Testis (tissue), 3 donors: ENCODE measurements around the gene TWNK. TPM values are rescaled to one million over a fixed set of nuclear protein-coding genes. Genes with fewer than 3 reads are reported as not detected.
"Not testable (repeated sequence)": the region's sequence is repeated elsewhere in the genome, so short reads cannot be mapped to it uniquely, and the experiment has no call there.

ENCODE experiments used
- DNase-seq: peaks from one replicate; pipeline ENCODE4 v3.0.0-alpha.2; 2019
- H3K27ac ChIP-seq, 2 donors: fragments of 200-600 bp; sonication (generic); one replicate each; pipeline ENCODE4 v1.5.1; 2019
- H3K27me3 ChIP-seq: fragments of 200-600 bp; sonication (generic); one replicate; pipeline ENCODE4 v1.5.1; 2019
- H3K36me3 ChIP-seq: fragments of 200-600 bp; sonication (generic); one replicate; pipeline ENCODE4 v1.5.1; 2017; ENCODE audit warnings: low read depth; ENCODE audit errors: missing control alignments
- H3K4me1 ChIP-seq: fragments of 200-600 bp; sonication (generic); one replicate; pipeline ENCODE4 v1.5.1; 2019
- H3K4me3 ChIP-seq, 2 donors: fragments of 200-600 bp; sonication (generic); one replicate each; pipeline ENCODE4 v1.5.1; 2017 to 2019
- H3K9me3 ChIP-seq: fragments of 200-600 bp; sonication (generic); one replicate; pipeline ENCODE4 v1.5.1; 2017
- CTCF ChIP-seq, 3 experiments: fragments of 450-650 bp in 2 of 3; fragments of 200-600 bp in 1 of 3; sonication (generic) in 1 of 3; IDR thresholded peaks; one replicate each; pipeline ENCODE4 v1.5.1; 2016 to 2019; ENCODE audit warnings: antibody characterized with exemption in 3 of 3, mild to moderate bottlenecking in 2 of 3, moderate library complexity in 1 of 3
- POLR2A ChIP-seq: fragments of 450-650 bp; IDR thresholded peaks from one replicate; pipeline ENCODE4 v1.6.1; 2017; ENCODE audit warnings: antibody characterized with exemption, mild to moderate bottlenecking, moderate library complexity
- WGBS, 2 donors: methylation state at CpG; one replicate each; pipeline ENCODE4 v1.1.5; 2018; 5-methylcytosine and 5-hydroxymethylcytosine counted together
- intact Hi-C: fragments of 100-400 bp; cut with DNase I; formaldehyde crosslinking; loops from one replicate; pipeline ENCODE4 v1.15.1; 2023; ENCODE audit warnings: low total_unique reads
- polyA plus RNA-seq: library from polyadenylated mRNA; stranded (reverse); fragments of 350-450 nt; fragmentation: Illumina TruSeq; extraction: RNeasy Lipid Tissue Mini Kit (QIAGEN cat#74804); gene quantifications from one replicate; pipeline ENCODE4 v1.2.3, GENCODE V29; 2014; ENCODE audit warnings: low read depth, low replicate concordance; ENCODE audit not compliant: insufficient read depth
- total RNA-seq, 2 donors: library from RNA; depleted of rRNA; stranded (reverse); fragments of >200 nt; gene quantifications; one replicate each; pipeline ENCODE4 v1.2.3, GENCODE V29; 2016

The TWNK gene
- total and polyA plus RNA-seq, 3 donors from 2014 or later: 24.4 to 31.1 (median 26.4) TPM

- WGBS, 2 donors: 0% methylated on average over 5 to 47 of the region's 47 CpGs
- TF ChIP-seq CTCF (IDR thresholded peaks at IDR 0.05): no peak
- TF ChIP-seq POLR2A: peak; percentile 48
Measured at GRCh38 chr10:101031796-101032636, 44.7 kb downstream of the TWNK start.

GRCh38 chr10:101032637-101033224 lies 45.4 kb downstream of the TWNK start:
- H3K36me3 ChIP-seq: no peaks in the 10 kb centered on the region
- DNase-seq: no peak
- H3K9me3 ChIP-seq: no peaks in the 10 kb centered on the region
- H3K4me3 ChIP-seq: peak overlapping the region; percentile 72 to 73
- peak overlapping the region; percentile 93 to 98 for H3K27ac ChIP-seq
- H3K27me3 ChIP-seq: no peaks in the 10 kb centered on the region
- peaks cover 11% of the 10 kb centered on the region for H3K4me1 ChIP-seq
- TF ChIP-seq POLR2A: no peak
- 12 to 25% methylated on average over 6 of the region's 6 CpGs for WGBS, 2 donors
- intact Hi-C loops: no loop called here

More at GRCh38 chr10:101031796-101032636, 44.7 kb downstream of the TWNK start:
- H3K4me1 ChIP-seq: peaks cover 11% of the 10 kb centered on the region
- DNase-seq: peak; percentile 85
- H3K27me3 ChIP-seq: no peaks in the 10 kb centered on the region
- no peaks in the 10 kb centered on the region for H3K36me3 ChIP-seq
- no peaks in the 10 kb centered on the region for H3K9me3 ChIP-seq
- peak overlapping the region; percentile 72 to 73 for H3K4me3 ChIP-seq
- intact Hi-C loops: no loop called here
- peak overlapping the region; percentile 93 to 98 for H3K27ac ChIP-seq

GRCh38 chr10:101033276-101033675 lies 45.9 kb downstream of the TWNK start:
- peak overlapping the region; percentile 72 to 73 for H3K4me3 ChIP-seq
- H3K4me1 ChIP-seq: peaks cover 11% of the 10 kb centered on the region
- no peaks in the 10 kb centered on the region for H3K9me3 ChIP-seq
- H3K36me3 ChIP-seq: no peaks in the 10 kb centered on the region
- intact Hi-C loops: no loop called here
- H3K27ac ChIP-seq: peak overlapping the region; percentile 93 to 98
- TF ChIP-seq CTCF (IDR thresholded peaks at IDR 0.05) (no peak), POLR2A (no peak)
- no peak for DNase-seq
- WGBS, 2 donors: 77 to 81% methylated on average over 3 of the region's 3 CpGs
- no peaks in the 10 kb centered on the region for H3K27me3 ChIP-seq

GRCh38 chr10:101034404-101034803 lies 47.1 kb downstream of the TWNK start:
- H3K4me3 ChIP-seq, intact Hi-C loops, H3K9me3 ChIP-seq, DNase-seq, H3K36me3 ChIP-seq, H3K27me3 ChIP-seq, H3K27ac ChIP-seq: not testable (repeated sequence)
- WGBS, 2 donors: 89 to 92% methylated on average over 4 of the region's 4 CpGs
- peaks cover 11% of the 10 kb centered on the region for H3K4me1 ChIP-seq

- no peak for DNase-seq
- Histone ChIP-seq H3K27ac (no peak overlapping the region), H3K9me3 (no peaks in the 10 kb centered on the region), H3K4me1 (peaks cover 11% of the 10 kb centered on the region), H3K4me3 (no peak overlapping the region), H3K27me3 (no peaks in the 10 kb centered on the region), H3K36me3 (no peaks in the 10 kb centered on the region)
- TF ChIP-seq POLR2A (no peak), CTCF (IDR thresholded peaks at IDR 0.05) (no peak)
- 96 to 100% methylated on average over 4 to 7 of the region's 7 CpGs for WGBS, 2 donors
- intact Hi-C loops: no loop called here
Measured at GRCh38 chr10:101035314-101035713, 48.0 kb downstream of the TWNK start.
